H1 (cell line): ENCODE results near the gene OR7E24.

Source experiments
- CHD2 ChIP-seq: IDR thresholded peaks from 2 replicates; pipeline ENCODE4 v1.6.1; 2012; ENCODE audit warnings: low read length, improper control_type of control experiment
- CREB1 ChIP-seq: IDR thresholded peaks from 2 replicates; pipeline ENCODE4 v1.6.1; 2012; ENCODE audit warnings: inconsistent platforms
- CTCF ChIP-seq, 3 experiments: IDR thresholded peaks; 1 replicate in 2 of 3; 2 replicates in 1 of 3; pipeline versions ENCODE4 v1.5.1 to v1.6.1; 2011; ENCODE audit warnings: low read length in 3 of 3, mild to moderate bottlenecking in 3 of 3, inconsistent platforms in 2 of 3, low read depth in 1 of 3, moderate library complexity in 1 of 3; ENCODE audit not compliant: insufficient read depth in 1 of 3; ENCODE audit errors: control extremely low read depth in 1 of 3
- EGR1 ChIP-seq: IDR thresholded peaks from 2 replicates; pipeline ENCODE4 v1.6.1; 2011; ENCODE audit warnings: low read depth, low read length, borderline replicate concordance
- EP300 ChIP-seq, 2 experiments: IDR thresholded peaks; 1 replicate in 1 of 2; 2 replicates in 1 of 2; pipeline ENCODE4 v1.6.1; 2011 to 2012; ENCODE audit warnings: low read depth in 2 of 2, low read length in 2 of 2, mild to moderate bottlenecking in 2 of 2, borderline replicate concordance in 1 of 2, inconsistent platforms in 1 of 2, moderate library complexity in 1 of 2
- HDAC6 ChIP-seq: IDR thresholded peaks from one replicate; pipeline ENCODE4 v1.7.1; 2012; ENCODE audit warnings: low read depth, mild to moderate bottlenecking, inconsistent platforms, low read length, moderate library complexity
- KDM1A ChIP-seq: fragments of 200-600, 300-600 bp; sonication (generic); IDR thresholded peaks from 2 replicates; pipeline ENCODE4 v1.7.1; 2016; ENCODE audit warnings: mild to moderate bottlenecking, low read length, borderline replicate concordance
- MAX ChIP-seq: IDR thresholded peaks from 2 replicates; pipeline ENCODE4 v1.6.1; 2012; ENCODE audit warnings: inconsistent platforms
- POLR2A ChIP-seq, 2 experiments: IDR thresholded peaks; 1 replicate in 1 of 2; 2 replicates in 1 of 2; pipeline ENCODE4 v1.6.1; 2011; ENCODE audit warnings: low read depth in 2 of 2, low read length in 2 of 2, mild to moderate bottlenecking in 2 of 2; ENCODE audit errors: control extremely low read depth in 1 of 2
- SP1 ChIP-seq: IDR thresholded peaks from 2 replicates; pipeline ENCODE4 v1.6.1; 2011; ENCODE audit warnings: low read depth, low read length
- SP2 ChIP-seq: IDR thresholded peaks from 2 replicates; pipeline ENCODE4 v1.6.1; 2012; ENCODE audit warnings: mild to moderate bottlenecking, low read length, inconsistent platforms

- TF ChIP-seq CTCF (IDR thresholded peaks at IDR 0.05; ENCODE audit: control extremely low read depth in 1 of 3, insufficient read depth in 1 of 3, low read depth in 1 of 3, low read length in 3 of 3) (no peak), EP300 (IDR thresholded peaks at IDR 0.05; ENCODE audit: borderline replicate concordance in 1 of 2, low read depth in 2 of 2, low read length in 2 of 2) (no peak), CREB1 (no peak), MAX (no peak), SP2 (no peak), KDM1A (no peak), SP1 (no peak), POLR2A (IDR thresholded peaks at IDR 0.05; ENCODE audit: control extremely low read depth in 1 of 2, low read depth in 2 of 2, low read length in 2 of 2) (no peak), CHD2 (no peak), HDAC6 (no peak), EGR1 (no peak)
Observed at GRCh38 chr19:9250630-9251029, at the start of gene OR7E24.
